Ishikawa (cell line): ENCODE measurements around the gene EVL.

Experiments used
- CEBPB ChIP-seq: IDR thresholded peaks from 2 replicates; pipeline ENCODE4 v1.6.1; 2012
- CREB1 ChIP-seq: IDR thresholded peaks from 2 replicates; pipeline ENCODE4 v1.6.1; 2012; ENCODE audit warnings: low read depth
- EGR1 ChIP-seq: IDR thresholded peaks from 2 replicates; pipeline ENCODE4 v1.6.1; 2012
- EP300 ChIP-seq: IDR thresholded peaks from 2 replicates; pipeline ENCODE4 v1.6.1; 2012; ENCODE audit warnings: borderline replicate concordance
- FOXM1 ChIP-seq: IDR thresholded peaks from 2 replicates; pipeline ENCODE4 v1.6.1; 2012; ENCODE audit warnings: low read depth, borderline replicate concordance
- MAX ChIP-seq: IDR thresholded peaks from 2 replicates; pipeline ENCODE4 v1.6.1; 2012
- NFIC ChIP-seq: IDR thresholded peaks from 2 replicates; pipeline ENCODE4 v1.6.1; 2012
- RAD21 ChIP-seq: IDR thresholded peaks from 2 replicates; pipeline ENCODE4 v1.6.1; 2012; ENCODE audit warnings: low read depth
- REST ChIP-seq: IDR thresholded peaks from 2 replicates; pipeline ENCODE4 v1.6.1; 2012; ENCODE audit warnings: low read depth, mild to moderate bottlenecking
- TAF1 ChIP-seq: IDR thresholded peaks from 2 replicates; pipeline ENCODE4 v1.6.1; 2012; ENCODE audit warnings: low read depth, mild to moderate bottlenecking
- TCF12 ChIP-seq: IDR thresholded peaks from 2 replicates; pipeline ENCODE4 v1.6.1; 2012; ENCODE audit warnings: low read depth
- TEAD4 ChIP-seq: IDR thresholded peaks from 2 replicates; pipeline ENCODE4 v1.6.1; 2012
- USF1 ChIP-seq: IDR thresholded peaks from 2 replicates; pipeline ENCODE4 v1.6.1; 2012
- YY1 ChIP-seq: IDR thresholded peaks from 2 replicates; pipeline ENCODE4 v1.6.1; 2012; ENCODE audit warnings: low read depth
- ZBTB7A ChIP-seq: IDR thresholded peaks from 2 replicates; pipeline ENCODE4 v1.6.1; 2012; ENCODE audit warnings: low read depth

EVL gene

GRCh38 chr14:100144645-100144995, 79.4 kb downstream of the EVL start:
- no peak for TF ChIP-seq FOXM1
- no peak for TF ChIP-seq NFIC
- no peak for TF ChIP-seq EP300
- TF ChIP-seq REST: no peak
- no peak for TF ChIP-seq USF1
- no peak for TF ChIP-seq TCF12
- TF ChIP-seq CREB1: no peak
- TF ChIP-seq RAD21: no peak
- TF ChIP-seq TAF1: no peak
- TF ChIP-seq ZBTB7A: no peak
- TF ChIP-seq YY1: no peak
- TF ChIP-seq MAX: no peak
- no peak for TF ChIP-seq TEAD4
- TF ChIP-seq CEBPB: no peak

- TF ChIP-seq TCF12 (no peak), TAF1 (no peak), YY1 (no peak), REST (no peak), CREB1 (no peak), RAD21 (no peak), MAX (no peak), TEAD4 (no peak), NFIC (no peak), EGR1 (no peak), USF1 (no peak), CEBPB (no peak), FOXM1 (no peak), ZBTB7A (no peak), EP300 (no peak)
Measured at GRCh38 chr14:100144996-100145646, 79.9 kb downstream of the EVL start.

GRCh38 chr14:100145682-100146464, 80.7 kb downstream of the EVL start:
- TF ChIP-seq REST (no peak), TCF12 (no peak), CREB1 (no peak), CEBPB (no peak), FOXM1 (no peak), RAD21 (no peak), NFIC (no peak), EGR1 (no peak), EP300 (no peak), TEAD4 (no peak), YY1 (no peak), TAF1 (no peak), USF1 (no peak), ZBTB7A (no peak)
